ENCODE results near the gene RAB33A.

RAB33A gene

DNA sequence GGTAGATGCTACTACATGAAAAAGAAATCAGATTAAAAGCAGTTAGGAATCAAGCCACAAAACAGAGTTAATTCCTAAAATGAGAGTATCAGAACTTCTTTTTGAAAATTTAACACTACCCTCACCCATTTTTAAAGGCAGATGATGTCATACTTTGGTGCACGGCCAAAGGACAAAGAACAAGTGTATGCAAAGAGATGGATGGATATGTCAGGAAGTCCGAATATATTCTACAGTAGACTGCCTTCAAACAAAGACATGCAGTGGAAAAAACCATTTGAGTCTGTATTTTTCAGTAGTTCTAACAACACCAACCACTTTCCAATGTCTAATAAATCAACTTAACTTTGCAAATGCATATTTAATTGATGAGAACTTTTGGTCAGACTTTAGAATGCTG, 8.4 kb upstream of the RAB33A start:
- TF ChIP-seq POLR2A (IDR thresholded peaks at IDR 0.05; ENCODE audit: low read depth, low read length): no peak
- FAIRE-seq (no peak), DNase-seq (ENCODE audit: insufficient read length, low spot score) (no peak)

GRCh38 chrX:130165181-130165702, 6.5 kb upstream of the RAB33A start:
- DNase-seq (ENCODE audit: insufficient read length, low spot score) (no peak), FAIRE-seq (no peak)

GRCh38 chrX:130165703-130166502, 5.9 kb upstream of the RAB33A start, which contains the start of gene AIFM1:
AIFM1 (minus strand) TSS chrX:130165841; CDS start chrX:130165656, 185 bp downstream.
- DNase-seq (ENCODE audit: insufficient read length, low spot score) (peak; percentile 77), FAIRE-seq (peak; percentile 94)
- TF ChIP-seq POLR2A (IDR thresholded peaks at IDR 0.05; ENCODE audit: low read depth, low read length): peak; percentile 78

More at GRCh38 chrX:130165181-130165702, 6.5 kb upstream of the RAB33A start:
- TF ChIP-seq POLR2A (IDR thresholded peaks at IDR 0.05; ENCODE audit: low read depth, low read length): no peak

- DNase-seq (ENCODE audit: insufficient read length, low spot score) (no peak), FAIRE-seq (no peak)
- no peak for TF ChIP-seq POLR2A (IDR thresholded peaks at IDR 0.05; ENCODE audit: low read depth, low read length)
These were observed 5.3 kb upstream of the RAB33A start for GRCh38 chrX:130166503-130166777.

GRCh38 chrX:130167040-130167439, 4.7 kb upstream of the RAB33A start:
- TF ChIP-seq POLR2A (IDR thresholded peaks at IDR 0.05; ENCODE audit: low read depth, low read length): no peak
- FAIRE-seq: no peak
- DNase-seq (ENCODE audit: insufficient read length, low spot score): no peak

DNA sequence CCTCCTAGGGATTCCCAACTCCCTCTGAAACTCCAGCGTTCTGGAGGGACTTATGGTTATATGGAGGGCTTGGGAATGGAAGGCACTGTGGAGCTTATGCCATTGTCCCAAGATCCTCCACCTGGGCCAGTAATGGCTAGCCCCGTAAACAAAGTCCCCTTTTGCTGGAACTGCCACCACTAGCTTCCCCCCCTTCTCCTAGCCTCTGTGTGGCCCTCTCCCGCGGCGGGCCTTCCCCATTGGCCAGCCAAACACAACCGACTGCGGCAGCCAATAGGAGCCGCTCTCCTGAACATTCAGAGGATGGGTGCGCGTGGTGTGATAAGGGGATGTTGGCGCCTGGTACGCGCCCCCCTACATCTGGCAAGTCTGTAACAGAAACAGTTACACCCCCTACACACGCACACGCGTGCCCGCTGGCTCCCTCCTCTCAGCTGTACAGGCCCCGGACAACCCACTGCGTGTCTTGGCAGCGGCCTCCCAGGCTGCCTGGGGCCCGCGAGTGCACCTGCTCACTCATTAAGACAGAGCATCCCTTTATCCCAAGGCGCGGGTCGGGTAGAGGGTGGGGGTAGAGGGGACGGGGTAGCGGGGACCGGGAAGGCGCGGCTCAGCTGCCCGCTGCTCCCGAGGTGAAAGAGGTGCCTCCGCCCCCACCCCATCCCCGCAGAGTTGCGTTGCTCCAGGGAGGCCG, 863 bp upstream of the RAB33A start:
- no peak for DNase-seq (ENCODE audit: insufficient read length, low spot score)
- TF ChIP-seq POLR2A (IDR thresholded peaks at IDR 0.05; ENCODE audit: low read depth, low read length): no peak
- FAIRE-seq: no peak

DNA sequence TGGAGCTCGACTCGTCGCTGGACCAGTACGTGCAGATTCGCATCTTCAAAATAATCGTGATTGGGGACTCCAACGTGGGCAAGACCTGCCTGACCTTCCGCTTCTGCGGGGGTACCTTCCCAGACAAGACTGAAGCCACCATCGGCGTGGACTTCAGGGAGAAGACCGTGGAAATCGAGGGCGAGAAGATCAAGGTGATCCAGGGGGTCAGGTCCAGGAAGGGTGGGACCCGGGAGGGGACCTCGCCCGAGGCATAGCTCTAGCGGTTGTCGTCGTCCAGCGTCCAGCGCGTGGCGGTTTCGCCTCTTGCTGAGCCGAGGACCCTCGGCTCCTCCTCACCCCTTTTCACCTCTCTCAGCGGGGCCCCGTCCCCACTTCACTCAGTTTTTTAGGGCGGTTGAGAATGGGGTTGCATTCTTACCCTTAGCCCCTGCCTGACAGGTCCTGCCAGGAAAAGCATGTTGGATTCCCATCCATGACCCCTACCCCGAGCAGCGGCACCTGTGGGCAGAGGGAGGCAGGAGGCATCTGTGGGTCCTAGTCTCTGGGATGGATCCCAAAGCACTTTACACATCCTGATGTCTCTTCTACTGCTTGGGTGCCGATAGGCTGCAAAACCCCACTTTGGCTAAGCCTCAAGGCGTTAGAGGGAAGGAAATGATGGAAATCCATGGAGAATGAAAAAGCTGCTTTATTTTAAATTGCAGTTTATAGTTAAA, 524 bp downstream of the RAB33A start:
- FAIRE-seq: no peak
- no peak for DNase-seq (ENCODE audit: insufficient read length, low spot score)
- no peak for TF ChIP-seq POLR2A (IDR thresholded peaks at IDR 0.05; ENCODE audit: low read depth, low read length)

GRCh38 chrX:130173190-130173895, 1.6 kb downstream of the RAB33A start:
- TF ChIP-seq POLR2A (IDR thresholded peaks at IDR 0.05; ENCODE audit: low read depth, low read length): no peak
- DNase-seq (ENCODE audit: insufficient read length, low spot score) (peak; percentile 76), FAIRE-seq (peak; percentile 79)

DNA sequence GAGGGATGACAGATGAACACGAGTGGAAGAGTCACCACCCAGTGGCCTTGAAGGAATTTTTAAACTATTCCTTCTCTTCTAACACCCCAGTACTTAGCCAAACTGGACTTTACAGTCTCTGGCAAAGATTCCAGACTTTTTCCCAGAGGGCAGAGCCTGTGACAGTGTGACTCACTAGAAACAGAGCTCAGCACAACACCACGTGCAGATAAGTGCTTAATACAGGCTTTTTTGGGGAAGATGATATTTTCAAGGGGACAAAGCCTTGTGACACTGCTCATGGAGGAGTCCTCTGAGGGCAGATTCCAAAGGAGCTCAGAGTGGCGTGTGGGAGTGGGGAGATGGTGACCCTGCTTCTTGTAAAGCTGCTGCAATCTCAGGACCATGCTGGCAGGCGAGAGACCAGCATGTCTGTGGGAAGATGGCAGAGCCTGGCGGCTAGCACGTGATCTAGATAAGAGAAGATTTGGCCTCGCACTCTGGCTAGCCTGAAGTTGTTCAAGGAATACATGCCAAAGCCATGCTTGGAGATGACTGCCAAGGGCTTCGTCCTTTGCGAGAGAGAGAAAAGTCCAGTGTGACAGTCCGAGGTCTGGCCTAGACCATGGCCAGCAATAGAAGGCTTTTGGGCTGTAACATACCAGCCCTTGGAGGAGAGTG, 2.4 kb downstream of the RAB33A start:
- peak; percentile 35 for DNase-seq (ENCODE audit: insufficient read length, low spot score)
- TF ChIP-seq POLR2A (IDR thresholded peaks at IDR 0.05; ENCODE audit: low read depth, low read length): no peak
- FAIRE-seq: no peak

DNA sequence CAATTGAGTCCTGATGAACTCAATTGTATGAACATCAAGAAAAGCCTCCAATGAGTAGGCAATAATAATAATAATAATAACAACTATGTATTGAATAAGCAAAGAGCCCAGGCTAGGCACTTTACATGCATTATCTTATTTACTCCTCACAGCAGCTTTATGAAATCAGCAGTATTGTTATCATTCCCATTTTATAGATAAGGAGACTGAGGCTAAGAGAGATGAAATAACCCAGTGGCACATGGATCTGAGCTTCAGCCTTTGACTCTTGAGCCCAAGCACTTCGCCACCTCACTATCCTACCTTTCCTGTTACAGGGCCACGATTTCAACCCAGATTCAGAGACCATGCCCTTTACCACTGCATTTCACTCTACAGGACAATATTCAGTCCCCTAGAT, 3.2 kb downstream of the RAB33A start:
- no peak for TF ChIP-seq POLR2A (IDR thresholded peaks at IDR 0.05; ENCODE audit: low read depth, low read length)
- FAIRE-seq: no peak
- DNase-seq (ENCODE audit: insufficient read length, low spot score): no peak

GRCh38 chrX:130176354-130176776, 4.6 kb downstream of the RAB33A start:
- no peak for FAIRE-seq
- no peak for DNase-seq (ENCODE audit: insufficient read length, low spot score)
- TF ChIP-seq POLR2A (IDR thresholded peaks at IDR 0.05; ENCODE audit: low read depth, low read length): no peak

DNA sequence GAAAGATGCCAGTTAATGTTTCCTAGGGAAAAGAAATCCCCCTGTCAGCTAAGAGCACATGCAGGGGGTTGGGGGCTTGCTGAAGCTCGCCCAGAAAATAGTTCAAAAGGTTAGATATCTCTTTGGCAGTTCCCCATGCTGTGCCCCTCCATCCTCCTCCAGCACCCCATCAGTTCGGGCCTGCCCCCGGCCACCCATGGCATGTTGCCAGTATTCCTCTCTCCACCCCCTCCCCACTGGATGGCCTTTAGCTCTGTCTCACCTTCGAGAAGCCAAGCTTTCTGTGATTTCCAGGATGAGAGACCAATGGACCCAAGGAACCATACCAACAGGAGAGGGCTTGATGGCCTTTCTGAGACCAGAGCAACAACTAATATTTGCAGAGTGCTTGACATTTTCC, 5.2 kb downstream of the RAB33A start:
- no peak for DNase-seq (ENCODE audit: insufficient read length, low spot score)
- FAIRE-seq: no peak
- TF ChIP-seq POLR2A (IDR thresholded peaks at IDR 0.05; ENCODE audit: low read depth, low read length): no peak

DNA sequence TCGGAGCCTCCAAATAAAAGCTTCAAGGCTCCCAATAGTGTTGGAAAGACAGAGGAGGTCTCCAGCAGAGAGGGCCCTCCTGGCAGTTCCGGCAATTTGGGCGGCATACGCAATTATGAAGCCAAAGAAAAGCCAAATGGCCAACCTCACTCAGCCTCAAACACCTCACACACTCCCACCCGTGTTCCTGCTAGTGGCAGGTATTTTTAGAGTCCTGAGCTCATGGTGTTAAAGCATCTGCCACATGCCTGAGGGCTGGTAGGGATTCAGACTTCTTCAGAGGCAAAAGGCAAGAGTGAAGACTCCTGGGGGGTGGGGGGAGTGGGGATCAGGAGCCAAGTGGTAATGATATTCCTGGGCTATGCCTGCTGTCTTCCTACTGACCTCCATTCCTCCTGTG, 7.4 kb downstream of the RAB33A start:
- FAIRE-seq (no peak), DNase-seq (ENCODE audit: insufficient read length, low spot score) (no peak)
- no peak for TF ChIP-seq POLR2A (IDR thresholded peaks at IDR 0.05; ENCODE audit: low read depth, low read length)
